Activated CD4-positive, alpha-beta T cell treated with anti-CD3 and anti-CD28 coated beads for 36 hours (primary cell): ENCODE results near the gene TDRD1. TPM values are rescaled to one million over a fixed set of nuclear protein-coding genes. Genes with fewer than 3 reads are reported as not detected.

Experiments used
- ATAC-seq: fragments of 200-7000 bp; cut with Tn5 transposase; one replicate; pipeline ENCODE4 v1.10.0; 2021; ENCODE audit warnings: mild to moderate bottlenecking, moderate library complexity
- CTCF ChIA-PET: fragments of 350-600 bp; sonication (Branson Sonifier 250); formaldehyde crosslinking; loops from one replicate; lab custom pipeline; 2021; ENCODE audit warnings: antibody characterized with exemption; lab: Charles Lee
- POLR2A ChIA-PET: fragments of 350-600 bp; sonication (Branson Sonifier 250); formaldehyde crosslinking; loops from one replicate; lab custom pipeline; 2021; ENCODE audit warnings: antibody characterized with exemption, inconsistent platforms; lab: Charles Lee
- DNase-seq: peaks from one replicate; pipeline ENCODE4 v3.0.0-alpha.2; 2020
- H3K27ac Mint-ChIP-seq: one replicate; pipeline ENCODE4 v1.8.0; 2021; ENCODE audit warnings: mixed read lengths
- H3K27me3 Mint-ChIP-seq: one replicate; pipeline ENCODE4 v1.8.0; 2021; ENCODE audit warnings: mixed read lengths
- H3K36me3 Mint-ChIP-seq: one replicate; pipeline ENCODE4 v1.8.0; 2021; ENCODE audit warnings: low read depth, mixed read lengths
- H3K4me1 Mint-ChIP-seq: one replicate; pipeline ENCODE4 v1.8.0; 2021; ENCODE audit warnings: mixed read lengths
- H3K4me3 Mint-ChIP-seq: one replicate; pipeline ENCODE4 v1.8.0; 2021; ENCODE audit warnings: mild to moderate bottlenecking, moderate library complexity, mixed read lengths
- H3K9me3 Mint-ChIP-seq: one replicate; pipeline ENCODE4 v1.8.0; 2021; ENCODE audit warnings: low read depth, mixed read lengths
- intact Hi-C, 2 experiments: fragments of 100-400 bp; cut with DNase I in 1 of 2; cut with micrococcal nuclease in 1 of 2; formaldehyde crosslinking; loops; one replicate each; pipeline versions ENCODE4 v1.14.2 to v1.15.1; 2022 to 2024; cut with DNase I, micrococcal nuclease
- total RNA-seq, 2 experiments: library from RNA; stranded (reverse); gene quantifications; one replicate each; pipeline ENCODE4 v1.2.3, GENCODE V29; 2021

TDRD1 gene
- total RNA-seq, 2 experiments from 2014 or later, result 0.21 to 0.25 TPM

DNA sequence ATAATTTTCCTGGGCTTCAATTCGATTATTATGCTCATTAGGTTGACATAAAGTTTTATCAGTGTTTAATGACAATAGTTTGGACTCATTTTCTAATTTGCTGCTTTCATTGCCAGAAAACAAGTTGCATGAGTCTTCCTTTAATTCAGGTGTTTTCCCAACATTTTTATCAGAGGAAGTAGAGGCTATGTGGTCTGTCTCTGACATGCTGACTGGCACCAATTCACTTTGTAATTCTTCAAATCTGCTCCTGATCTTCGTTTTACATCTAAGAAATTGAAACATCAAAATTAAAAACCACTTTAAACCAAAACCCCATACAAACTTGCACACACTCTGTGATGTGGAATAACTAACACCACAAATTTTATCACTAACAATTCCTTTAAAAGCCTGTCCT, 16.1 kb upstream of the TDRD1 start:
- DNase-seq (no peak), ATAC-seq (no peak)
- intact Hi-C loops, result no loop called here
- Mint-ChIP-seq H3K27ac (no peak overlapping the region), H3K4me3 (no peak overlapping the region), H3K4me1 (peaks cover 40% of the 10 kb centered on the region), H3K36me3 (peaks cover 22% of the 10 kb centered on the region), H3K9me3 (no peaks in the 10 kb centered on the region), H3K27me3 (no peaks in the 10 kb centered on the region)
- ChIA-PET POLR2A (interaction anchor here (0.7 kb wide), 1 partner anchor 85 kb away, joined by 3 read pairs; no protein-coding TSS in a partner anchor), CTCF (interaction anchor here (0.6 kb wide), 1 partner anchor 28 kb away, joined by 3 read pairs; no protein-coding TSS in a partner anchor)

DNA sequence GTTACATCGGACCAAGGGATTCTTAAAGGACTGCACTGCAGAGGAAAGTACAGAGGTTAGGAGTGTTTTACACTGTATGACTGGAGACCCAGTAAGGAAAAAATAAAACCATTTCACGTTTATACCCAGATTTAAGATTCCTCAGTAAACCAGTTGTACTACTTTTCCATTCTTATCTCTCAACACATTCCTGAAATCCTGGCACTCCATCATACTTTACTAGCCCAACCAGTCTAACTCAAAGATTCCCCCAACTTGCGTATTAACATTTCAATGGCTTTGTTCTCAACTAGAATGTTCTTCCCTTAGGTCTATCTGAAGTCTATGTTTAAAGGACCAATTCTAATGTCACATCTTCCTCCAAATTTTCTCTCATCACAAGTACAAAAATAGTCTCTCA, 13.1 kb upstream of the TDRD1 start:
- Mint-ChIP-seq H3K27ac (no peak overlapping the region), H3K4me3 (no peak overlapping the region), H3K9me3 (peaks cover 5% of the 10 kb centered on the region), H3K27me3 (no peaks in the 10 kb centered on the region), H3K4me1 (peaks cover 53% of the 10 kb centered on the region), H3K36me3 (peaks cover 34% of the 10 kb centered on the region)
- ChIA-PET POLR2A (no interaction called here), CTCF (no interaction called here)
- DNase-seq (no peak), ATAC-seq (no peak)
- intact Hi-C loops, result no loop called here

DNA sequence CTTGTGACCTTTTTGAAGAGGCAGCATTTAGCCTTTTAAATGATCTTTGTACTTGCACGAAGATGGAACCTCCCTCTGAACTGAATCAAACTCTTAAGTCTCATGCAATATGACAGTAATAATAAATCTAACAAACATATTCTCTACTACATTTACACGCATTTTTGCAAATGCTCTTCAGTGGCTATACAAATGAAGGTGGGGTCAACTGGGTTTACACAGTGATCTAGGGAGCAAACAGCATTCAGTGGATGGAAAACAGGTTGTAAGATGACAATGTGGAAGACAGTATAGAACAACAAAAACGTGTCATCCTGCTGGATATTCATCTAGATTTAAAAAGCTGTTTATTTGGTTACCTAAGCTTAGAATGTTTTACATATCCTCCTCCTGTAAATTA, 12.7 kb upstream of the TDRD1 start:
- peaks cover 50% of the 10 kb centered on the region for H3K4me1 Mint-ChIP-seq
- DNase-seq (no peak), ATAC-seq (no peak)
- intact Hi-C loops, result no loop called here
- ChIA-PET CTCF (no interaction called here), POLR2A (no interaction called here)
- H3K27ac Mint-ChIP-seq, result no peak overlapping the region
- no peak overlapping the region for H3K4me3 Mint-ChIP-seq
- peaks cover 34% of the 10 kb centered on the region for H3K36me3 Mint-ChIP-seq
- no peaks in the 10 kb centered on the region for H3K27me3 Mint-ChIP-seq
- peaks cover 5% of the 10 kb centered on the region for H3K9me3 Mint-ChIP-seq

DNA sequence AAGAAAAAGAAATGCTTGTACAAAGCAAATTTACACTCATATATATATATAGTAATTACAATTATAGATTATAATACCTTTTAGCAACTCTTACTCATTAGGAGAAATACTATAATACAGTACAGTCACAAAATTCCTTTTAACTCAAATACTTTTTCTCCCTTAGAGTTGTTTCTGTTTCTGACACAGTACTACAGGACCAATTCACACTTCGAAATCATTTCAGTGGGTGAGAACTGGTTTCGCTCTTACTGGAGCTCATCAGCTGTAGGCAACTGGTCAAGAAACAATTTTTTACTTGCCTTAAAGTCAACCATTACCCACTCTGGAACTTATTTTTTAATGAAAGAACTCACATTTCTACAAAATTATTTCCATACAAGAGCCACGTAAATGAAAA, 11.2 kb upstream of the TDRD1 start:
- no peak for DNase-seq
- POLR2A ChIA-PET, result no interaction called here
- Mint-ChIP-seq H3K27ac (no peak overlapping the region), H3K27me3 (no peaks in the 10 kb centered on the region), H3K4me1 (peaks cover 55% of the 10 kb centered on the region), H3K4me3 (no peak overlapping the region), H3K9me3 (peaks cover 5% of the 10 kb centered on the region), H3K36me3 (peaks cover 26% of the 10 kb centered on the region)
- CTCF ChIA-PET, result interaction anchor here (0.7 kb wide), 1 partner anchor 68 kb away, joined by 4 read pairs; no protein-coding TSS in a partner anchor
- ATAC-seq, result peak; percentile 60
- intact Hi-C loops, result no loop called here

DNA sequence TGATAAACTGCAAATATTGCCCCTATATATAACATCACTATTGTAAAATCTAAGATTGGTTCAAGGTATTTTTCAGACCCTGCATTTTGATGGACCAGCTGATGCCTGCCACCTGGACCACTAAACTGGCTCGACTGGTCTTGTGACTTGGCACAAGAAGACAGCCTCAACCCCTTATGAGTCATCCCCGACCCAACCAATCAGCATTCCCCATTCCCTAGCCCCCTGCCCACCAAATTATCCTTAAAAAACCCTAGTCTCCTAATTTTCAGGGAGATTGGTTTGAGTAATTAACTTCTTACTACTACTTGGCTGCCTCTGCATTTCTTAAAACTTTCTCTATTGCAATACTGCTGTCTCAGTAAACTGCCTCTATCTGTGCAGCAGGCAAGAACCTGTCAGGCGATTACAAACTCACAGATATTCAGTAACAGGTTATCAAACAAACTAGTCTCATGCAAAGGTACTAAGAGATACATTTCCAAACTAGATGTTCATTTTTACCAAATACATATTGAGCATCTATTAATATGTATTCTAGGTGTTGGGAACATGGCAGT, 10.6 kb upstream of the TDRD1 start:
- no peak overlapping the region for H3K27ac Mint-ChIP-seq
- H3K36me3 Mint-ChIP-seq, result peaks cover 22% of the 10 kb centered on the region
- no peaks in the 10 kb centered on the region for H3K27me3 Mint-ChIP-seq
- H3K4me3 Mint-ChIP-seq, result no peak overlapping the region
- H3K4me1 Mint-ChIP-seq, result peaks cover 51% of the 10 kb centered on the region
- intact Hi-C loops, result no loop called here
- ATAC-seq (no peak), DNase-seq (no peak)
- H3K9me3 Mint-ChIP-seq, result peaks cover 5% of the 10 kb centered on the region
- CTCF ChIA-PET, result no interaction called here
- POLR2A ChIA-PET, result no interaction called here

DNA sequence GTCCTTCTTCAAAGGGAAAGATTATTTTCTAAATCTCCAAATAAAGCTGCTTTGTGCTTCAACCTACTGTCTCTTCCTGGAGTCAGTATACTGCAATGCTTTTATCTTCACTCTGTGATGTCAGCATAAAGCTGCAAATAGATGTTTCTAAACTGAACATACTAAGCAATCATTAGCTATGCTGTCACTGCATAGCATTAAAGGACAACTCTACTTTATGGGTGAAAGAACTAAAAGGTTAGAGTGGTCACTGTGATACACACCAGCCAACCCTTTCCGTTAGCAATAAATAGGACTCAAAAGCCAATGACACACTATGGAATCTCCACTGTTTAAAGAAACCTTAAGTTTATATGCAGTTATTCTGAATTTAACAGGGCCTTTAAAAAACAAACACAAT, 6.9 kb upstream of the TDRD1 start:
- POLR2A ChIA-PET, result interaction anchor here (0.9 kb wide), 1 partner anchor 14 kb away, joined by 3 read pairs; no protein-coding TSS in a partner anchor
- CTCF ChIA-PET, result no interaction called here
- DNase-seq (no peak), ATAC-seq (no peak)
- Mint-ChIP-seq H3K27ac (no peak overlapping the region), H3K27me3 (no peaks in the 10 kb centered on the region), H3K9me3 (peaks cover 5% of the 10 kb centered on the region), H3K36me3 (peaks cover 15% of the 10 kb centered on the region), H3K4me1 (peaks cover 44% of the 10 kb centered on the region), H3K4me3 (peak overlapping the region; percentile 100)
- intact Hi-C loops, result loop anchor here (5.0 kb wide), 7 partner anchors 320 to 765 kb away; partner anchors contain the start of genes DCLRE1A (in 1 of the 2), FHIP2A (in 1 of the 2), NHLRC2 (in 1 of the 2) and TRUB1 (in 1 of the 2)

DNA sequence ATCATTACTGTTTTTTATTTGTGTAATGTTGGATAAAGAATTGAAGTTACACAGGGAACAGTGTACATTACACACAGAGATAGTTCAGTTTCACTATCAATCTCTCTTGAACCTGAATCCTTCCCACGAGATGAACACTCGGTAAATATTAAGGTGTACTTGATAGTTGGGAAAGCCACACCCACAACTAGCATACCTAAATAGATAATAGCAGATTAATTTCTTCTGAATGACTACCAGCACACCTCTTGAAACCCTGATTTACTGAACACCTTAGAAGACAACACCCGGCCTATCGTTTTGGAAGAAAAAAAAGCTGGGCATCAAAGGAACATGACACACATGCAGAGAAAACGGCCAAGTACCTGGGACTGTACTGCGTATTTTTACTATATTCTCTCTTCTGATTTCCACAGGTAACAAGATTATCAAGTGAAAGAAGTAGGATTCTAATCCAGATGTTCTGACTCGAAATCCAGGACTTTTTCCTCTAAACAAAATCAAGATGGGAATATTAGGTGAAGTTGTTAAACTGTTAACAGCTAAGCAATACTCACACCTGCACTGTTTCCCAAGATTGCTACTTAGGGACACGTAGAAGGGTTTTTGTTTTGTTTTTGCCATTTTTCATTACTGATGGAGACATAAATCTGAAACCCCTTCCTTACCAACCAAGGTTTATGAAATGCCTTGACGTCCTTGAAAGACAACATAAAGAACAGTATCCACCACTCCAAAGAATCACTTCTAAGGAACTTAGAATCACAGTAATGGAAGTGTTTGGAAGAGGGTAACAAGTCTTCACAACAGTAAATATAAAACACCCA, 6.2 kb upstream of the TDRD1 start:
- ChIA-PET CTCF (no interaction called here), POLR2A (no interaction called here)
- ATAC-seq (no peak), DNase-seq (no peak)
- Mint-ChIP-seq H3K4me3 (peak overlapping the region; percentile 100), H3K9me3 (peaks cover 5% of the 10 kb centered on the region), H3K27me3 (no peaks in the 10 kb centered on the region), H3K4me1 (peaks cover 41% of the 10 kb centered on the region), H3K27ac (peak overlapping the region; percentile 99), H3K36me3 (peaks cover 12% of the 10 kb centered on the region)
- intact Hi-C loops, result loop anchor here (5.0 kb wide), 7 partner anchors 321 to 764 kb away; partner anchors contain the start of genes DCLRE1A (in 1 of the 2), FHIP2A (in 1 of the 2), NHLRC2 (in 1 of the 2) and TRUB1 (in 1 of the 2)

DNA sequence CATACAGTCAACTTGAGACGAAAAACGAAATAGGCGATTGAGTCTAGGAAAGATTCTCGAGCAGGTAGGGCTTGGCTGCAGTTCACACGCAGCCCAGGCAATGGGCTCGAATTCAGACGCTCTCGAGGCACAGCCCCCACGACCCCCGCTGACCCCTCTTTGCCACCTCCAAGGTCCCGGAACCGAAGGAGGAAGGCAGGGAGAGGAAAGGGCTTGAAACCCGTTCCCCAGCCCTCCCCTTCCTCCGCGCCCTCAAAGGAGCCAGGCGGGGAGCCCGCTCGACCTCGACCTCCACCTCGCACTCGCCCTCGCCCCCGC, 5.6 kb upstream of the TDRD1 start:
- peak overlapping the region; percentile 100 for H3K4me3 Mint-ChIP-seq
- ATAC-seq (peak; percentile 1), DNase-seq (no peak)
- CTCF ChIA-PET, result interaction anchor here (0.8 kb wide), 1 partner anchor 131 kb away, joined by 4 read pairs; no protein-coding TSS in a partner anchor
- H3K9me3 Mint-ChIP-seq, result peaks cover 2% of the 10 kb centered on the region
- POLR2A ChIA-PET, result interaction anchor here (0.5 to 1.5 kb wide), 3 partner anchors 30 to 494 kb away, joined by 3 read pairs; partner anchors contain the start of gene CASP7
- H3K4me1 Mint-ChIP-seq, result peaks cover 35% of the 10 kb centered on the region
- intact Hi-C loops, result loop anchor here (5.0 kb wide), 7 partner anchors 321 to 764 kb away; partner anchors contain the start of genes DCLRE1A (in 1 of the 2), FHIP2A (in 1 of the 2), NHLRC2 (in 1 of the 2) and TRUB1 (in 1 of the 2)
- peak overlapping the region; percentile 99 for H3K27ac Mint-ChIP-seq
- H3K27me3 Mint-ChIP-seq, result no peaks in the 10 kb centered on the region
- peaks cover 8% of the 10 kb centered on the region for H3K36me3 Mint-ChIP-seq

DNA sequence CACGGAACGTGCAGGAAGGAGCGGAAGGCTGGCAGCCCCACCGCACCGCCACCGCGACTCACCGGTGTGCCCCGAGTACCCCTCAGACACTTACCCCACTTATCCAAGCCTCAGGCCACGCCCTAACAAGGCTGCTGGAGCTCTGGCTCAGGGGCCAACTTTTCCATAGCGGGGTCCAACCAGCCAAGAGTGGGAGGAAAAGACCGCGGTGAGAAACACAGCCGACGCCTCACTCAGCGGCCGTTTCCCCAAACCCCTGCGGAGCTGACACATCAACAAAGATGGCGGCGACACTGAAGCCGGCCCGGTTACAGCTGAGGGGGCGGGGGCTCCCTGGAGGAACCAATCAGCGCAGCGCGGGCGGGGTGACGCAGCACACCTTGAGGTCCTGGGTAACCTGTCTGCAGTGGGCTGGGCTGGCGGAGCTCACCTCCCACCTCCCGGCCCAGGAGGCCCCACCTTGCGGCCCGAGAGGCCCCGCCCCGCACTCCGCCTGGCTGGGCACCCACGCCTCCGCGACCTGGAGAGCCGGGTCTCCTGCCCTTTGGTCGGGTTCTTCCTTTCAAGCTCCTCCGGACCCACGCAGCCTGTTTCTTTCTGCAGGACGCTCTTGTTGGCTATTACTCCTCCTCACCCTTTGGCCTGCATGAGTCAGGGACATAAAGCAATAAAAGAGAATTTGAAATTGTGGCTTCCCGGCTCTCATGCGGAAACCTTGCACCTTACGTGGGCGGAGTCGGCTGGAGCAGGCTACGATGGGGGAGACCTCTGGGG, 5.0 kb upstream of the TDRD1 start, which contains the start of gene CCDC186:
Gene CCDC186 (minus strand): TSS at position 283 of the 774 bp plus-strand sequence. CDS start 10,935 bp downstream, outside the sequence.
- H3K9me3 Mint-ChIP-seq, result no peaks in the 10 kb centered on the region
- H3K36me3 Mint-ChIP-seq, result peaks cover 4% of the 10 kb centered on the region
- intact Hi-C loops, result loop anchor here (1.0 to 5.0 kb wide), 11 partner anchors 319 to 765 kb away; partner anchors contain the start of genes DCLRE1A (in 2 of the 2), NHLRC2 (in 2 of the 2), TRUB1 (in 2 of the 2) and CASP7 (in 1 of the 2)
- ChIA-PET CTCF (interaction anchor here (0.6 to 1.2 kb wide), 5 partner anchors 14 to 363 kb away, joined by 3 to 4 read pairs (median 3); no protein-coding TSS in a partner anchor), POLR2A (interaction anchor here (0.5 to 1.5 kb wide), 3 partner anchors 29 to 495 kb away, joined by 3 read pairs; partner anchors contain the start of gene CASP7)
- ATAC-seq (peak; percentile 100), DNase-seq (peak; percentile 99)
- H3K4me3 Mint-ChIP-seq, result peak within 1 kb of the TSS; percentile 100
- H3K4me1 Mint-ChIP-seq, result peaks cover 32% of the 10 kb centered on the region
- H3K27ac Mint-ChIP-seq, result peak within 1 kb of the TSS; percentile 99
- H3K27me3 Mint-ChIP-seq, result no peaks in the 10 kb centered on the region

DNA sequence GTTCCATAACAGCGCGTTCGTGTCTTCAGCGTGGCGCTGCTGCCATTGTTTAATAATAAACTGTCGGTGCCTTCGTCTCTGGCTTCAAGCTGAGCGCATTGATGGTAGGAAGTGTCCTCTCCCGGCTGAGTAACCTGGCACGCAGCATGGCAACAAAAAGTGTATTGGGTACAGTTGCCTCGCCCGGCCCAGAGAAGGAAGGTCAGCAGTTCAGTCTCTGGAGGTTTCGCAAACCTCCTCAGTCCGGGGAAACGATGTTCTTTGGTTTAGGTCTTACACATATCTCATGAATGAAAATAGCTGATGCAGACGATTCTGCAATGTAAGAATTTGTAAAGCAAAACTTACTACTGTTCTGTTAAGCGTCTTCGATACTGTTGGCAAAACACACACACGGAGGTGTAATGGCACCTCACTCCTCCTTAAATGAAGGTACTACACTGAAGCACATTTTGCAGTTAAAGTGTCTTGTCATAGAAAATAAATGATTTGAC, 4.4 kb upstream of the TDRD1 start:
- Mint-ChIP-seq H3K36me3 (peaks cover 1% of the 10 kb centered on the region), H3K27me3 (no peaks in the 10 kb centered on the region), H3K9me3 (no peaks in the 10 kb centered on the region), H3K4me3 (peak overlapping the region; percentile 100), H3K4me1 (peaks cover 32% of the 10 kb centered on the region), H3K27ac (peak overlapping the region; percentile 93)
- ChIA-PET CTCF (interaction anchor here (0.8 to 1.2 kb wide), 2 partner anchors 13 to 129 kb away, joined by 3 read pairs; no protein-coding TSS in a partner anchor), POLR2A (interaction anchor here (1.5 kb wide), 1 partner anchor 495 kb away, joined by 3 read pairs; the partner anchor contains the start of gene CASP7)
- intact Hi-C loops, result loop anchor here (1.0 to 5.0 kb wide), 11 partner anchors 320 to 764 kb away; partner anchors contain the start of genes DCLRE1A (in 2 of the 2), NHLRC2 (in 2 of the 2), TRUB1 (in 2 of the 2) and CASP7 (in 1 of the 2)
- ATAC-seq (peak; percentile 7), DNase-seq (no peak)
